ENCODE results near the gene FAM200A. TPM values are rescaled to one million over a fixed set of nuclear protein-coding genes. Genes with fewer than 3 reads are reported as not detected.

Gene FAM200A
- total RNA-seq, 1 experiment from 2014 or later, result 8.4 TPM

DNA sequence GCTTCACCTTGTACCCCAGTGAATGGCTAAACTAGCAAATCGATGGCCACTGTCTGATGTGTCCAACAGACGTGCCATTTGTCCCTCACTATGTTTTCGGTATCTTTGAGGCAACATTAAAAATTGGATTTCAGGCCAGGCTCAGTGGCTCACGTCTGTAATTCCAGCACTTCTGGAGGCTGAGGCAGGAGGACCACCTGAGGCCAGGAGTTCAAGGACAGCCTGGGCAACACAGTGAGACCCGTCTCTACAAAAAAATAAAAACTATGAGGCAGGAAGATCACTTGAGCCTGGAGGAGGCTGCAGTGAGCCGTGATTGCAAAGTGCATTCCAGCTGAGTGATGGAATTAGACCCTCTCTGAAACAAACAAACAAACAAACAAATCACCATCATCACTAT is 8.0 kb downstream of the FAM200A start:
- no peak for DNase-seq (ENCODE audit: low spot score)
- intact Hi-C loops (cut with micrococcal nuclease; ENCODE audit: unreplicated experiment), result no loop called here
- POLR2A ChIA-PET (ENCODE audit: low non-redundant PET), result no interaction called here
- TF ChIP-seq EZH2 (IDR thresholded peaks at IDR 0.05; ENCODE audit: borderline replicate concordance, low read depth, low read length, poor library complexity, severe bottlenecking), result no peak
- TF ChIP-seq, protein P1, sequence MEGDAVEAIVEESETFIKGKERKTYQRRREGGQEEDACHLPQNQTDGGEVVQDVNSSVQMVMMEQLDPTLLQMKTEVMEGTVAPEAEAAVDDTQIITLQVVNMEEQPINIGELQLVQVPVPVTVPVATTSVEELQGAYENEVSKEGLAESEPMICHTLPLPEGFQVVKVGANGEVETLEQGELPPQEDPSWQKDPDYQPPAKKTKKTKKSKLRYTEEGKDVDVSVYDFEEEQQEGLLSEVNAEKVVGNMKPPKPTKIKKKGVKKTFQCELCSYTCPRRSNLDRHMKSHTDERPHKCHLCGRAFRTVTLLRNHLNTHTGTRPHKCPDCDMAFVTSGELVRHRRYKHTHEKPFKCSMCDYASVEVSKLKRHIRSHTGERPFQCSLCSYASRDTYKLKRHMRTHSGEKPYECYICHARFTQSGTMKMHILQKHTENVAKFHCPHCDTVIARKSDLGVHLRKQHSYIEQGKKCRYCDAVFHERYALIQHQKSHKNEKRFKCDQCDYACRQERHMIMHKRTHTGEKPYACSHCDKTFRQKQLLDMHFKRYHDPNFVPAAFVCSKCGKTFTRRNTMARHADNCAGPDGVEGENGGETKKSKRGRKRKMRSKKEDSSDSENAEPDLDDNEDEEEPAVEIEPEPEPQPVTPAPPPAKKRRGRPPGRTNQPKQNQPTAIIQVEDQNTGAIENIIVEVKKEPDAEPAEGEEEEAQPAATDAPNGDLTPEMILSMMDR (conservative IDR thresholded peaks at IDR 0.05; ENCODE audit: low read depth, low read length), result no peak
- Histone ChIP-seq H3K9me3 (ENCODE audit: low read depth, low read length, poor library complexity, severe bottlenecking) (peaks cover 29% of the 10 kb centered on the region), H3K4me3 (ENCODE audit: low read depth, low read length, poor library complexity, severe bottlenecking) (no peak overlapping the region), H3K27me3 (replicated peaks; ENCODE audit: insufficient read depth, low read depth, low read length, poor library complexity) (no peaks in the 10 kb centered on the region), H3K36me3 (ENCODE audit: insufficient read depth, low read length, poor library complexity, severe bottlenecking) (peaks cover 19% of the 10 kb centered on the region), H3K4me1 (ENCODE audit: insufficient read depth, low read length, poor library complexity, severe bottlenecking) (no peaks in the 10 kb centered on the region), H3K27ac (ENCODE audit: low read depth, low read length, poor library complexity, severe bottlenecking) (no peak overlapping the region)
- BruUV-seq (replicated peaks), result no TSS peak
- CTCF ChIA-PET, result no interaction called here

DNA sequence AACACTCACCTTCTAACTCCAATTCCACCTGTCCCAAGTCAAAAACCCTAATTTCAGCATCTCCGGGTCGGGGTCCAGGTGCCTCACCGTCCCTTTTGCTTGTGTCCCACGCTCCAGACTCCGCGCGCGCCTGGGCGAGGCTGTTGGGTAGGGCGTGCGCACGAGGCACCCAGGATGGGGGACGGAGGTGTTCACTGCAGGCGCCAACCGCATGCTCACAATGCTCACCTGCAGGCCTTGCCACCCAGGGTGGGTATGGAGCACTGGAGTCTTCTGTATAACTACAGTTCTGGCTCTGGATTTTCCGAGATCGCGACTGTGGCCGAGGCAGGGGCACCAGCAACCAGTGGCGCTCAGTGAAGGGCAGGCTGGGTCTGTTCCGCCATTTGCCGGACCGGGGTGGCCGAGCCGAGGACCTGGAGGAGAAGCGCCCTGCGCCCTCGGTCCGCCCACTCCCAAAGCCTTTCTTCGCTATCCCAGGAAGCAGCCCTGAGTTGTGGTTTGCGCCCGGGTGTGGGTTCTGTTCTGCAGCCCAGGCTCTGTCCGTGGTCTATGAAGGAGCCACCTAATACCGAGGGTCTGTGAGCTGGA is 8.7 kb downstream of the FAM200A start:
- TF ChIP-seq EZH2 (IDR thresholded peaks at IDR 0.05; ENCODE audit: borderline replicate concordance, low read depth, low read length, poor library complexity, severe bottlenecking), result no peak
- TF ChIP-seq, protein P1 (conservative IDR thresholded peaks at IDR 0.05; ENCODE audit: low read depth, low read length), result no peak
- Histone ChIP-seq H3K9me3 (ENCODE audit: low read depth, low read length, poor library complexity, severe bottlenecking) (peaks cover 29% of the 10 kb centered on the region), H3K27ac (ENCODE audit: low read depth, low read length, poor library complexity, severe bottlenecking) (no peak overlapping the region), H3K4me3 (ENCODE audit: low read depth, low read length, poor library complexity, severe bottlenecking) (no peak overlapping the region), H3K4me1 (ENCODE audit: insufficient read depth, low read length, poor library complexity, severe bottlenecking) (no peaks in the 10 kb centered on the region), H3K27me3 (replicated peaks; ENCODE audit: insufficient read depth, low read depth, low read length, poor library complexity) (no peaks in the 10 kb centered on the region), H3K36me3 (ENCODE audit: insufficient read depth, low read length, poor library complexity, severe bottlenecking) (peaks cover 15% of the 10 kb centered on the region)
- no peak for DNase-seq (ENCODE audit: low spot score)
- ChIA-PET POLR2A (ENCODE audit: low non-redundant PET) (no interaction called here), CTCF (no interaction called here)
- no TSS peak for BruUV-seq (replicated peaks)
- intact Hi-C loops (cut with micrococcal nuclease; ENCODE audit: unreplicated experiment), result no loop called here

DNA sequence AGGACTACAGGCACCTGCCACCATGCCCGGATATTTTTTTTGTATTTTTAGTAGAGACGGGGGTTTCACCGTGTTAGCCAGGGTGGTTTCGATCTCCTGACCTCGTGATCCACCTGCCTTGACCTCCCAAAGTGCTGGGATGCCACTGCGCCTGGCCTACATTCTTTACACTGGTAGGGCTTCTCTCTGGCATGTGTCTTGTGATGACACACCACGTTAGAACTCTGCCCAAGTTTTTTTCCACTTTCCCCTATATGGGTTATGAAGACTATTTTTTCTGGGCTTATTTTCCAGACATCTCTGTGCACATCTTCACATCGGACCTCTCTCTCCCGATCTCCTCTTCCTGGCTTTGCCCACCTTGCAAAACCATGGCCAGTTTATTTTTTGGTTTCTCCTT is 10.7 kb downstream of the FAM200A start:
- CTCF ChIA-PET, result no interaction called here
- peaks cover 29% of the 10 kb centered on the region for H3K9me3 ChIP-seq (ENCODE audit: low read depth, low read length, poor library complexity, severe bottlenecking)
- POLR2A ChIA-PET (ENCODE audit: low non-redundant PET), result no interaction called here

More for the DNA sequence above, 10.7 kb downstream of the FAM200A start:
- intact Hi-C loops (cut with micrococcal nuclease; ENCODE audit: unreplicated experiment), result no loop called here
- H3K36me3 ChIP-seq (ENCODE audit: insufficient read depth, low read length, poor library complexity, severe bottlenecking), result no peaks in the 10 kb centered on the region
- no peaks in the 10 kb centered on the region for H3K27me3 ChIP-seq (replicated peaks; ENCODE audit: insufficient read depth, low read depth, low read length, poor library complexity)
- no peak overlapping the region for H3K27ac ChIP-seq (ENCODE audit: low read depth, low read length, poor library complexity, severe bottlenecking)
- no TSS peak for BruUV-seq (replicated peaks)
- H3K4me1 ChIP-seq (ENCODE audit: insufficient read depth, low read length, poor library complexity, severe bottlenecking), result no peaks in the 10 kb centered on the region
- no peak overlapping the region for H3K4me3 ChIP-seq (ENCODE audit: low read depth, low read length, poor library complexity, severe bottlenecking)
- TF ChIP-seq, protein P1 (conservative IDR thresholded peaks at IDR 0.05; ENCODE audit: low read depth, low read length), result no peak
- TF ChIP-seq EZH2 (IDR thresholded peaks at IDR 0.05; ENCODE audit: borderline replicate concordance, low read depth, low read length, poor library complexity, severe bottlenecking), result no peak
- no peak for DNase-seq (ENCODE audit: low spot score)

All from A673 (cell line).